HG03575 (cell line): ENCODE results near the gene PLG.
"Not testable (repeated sequence)": the region's sequence is repeated elsewhere in the genome, so short reads cannot be mapped to it uniquely, and the experiment has no call there.

Experiments used
- ATAC-seq: cut with Tn5 transposase; IDR thresholded peaks from one replicate; pipeline ENCODE4 v1.9.1; 2021; ENCODE audit not compliant: unreplicated experiment, insufficient number of reproducible peaks, low FRiP score; ENCODE audit errors: extremely low read depth

The PLG gene

DNA sequence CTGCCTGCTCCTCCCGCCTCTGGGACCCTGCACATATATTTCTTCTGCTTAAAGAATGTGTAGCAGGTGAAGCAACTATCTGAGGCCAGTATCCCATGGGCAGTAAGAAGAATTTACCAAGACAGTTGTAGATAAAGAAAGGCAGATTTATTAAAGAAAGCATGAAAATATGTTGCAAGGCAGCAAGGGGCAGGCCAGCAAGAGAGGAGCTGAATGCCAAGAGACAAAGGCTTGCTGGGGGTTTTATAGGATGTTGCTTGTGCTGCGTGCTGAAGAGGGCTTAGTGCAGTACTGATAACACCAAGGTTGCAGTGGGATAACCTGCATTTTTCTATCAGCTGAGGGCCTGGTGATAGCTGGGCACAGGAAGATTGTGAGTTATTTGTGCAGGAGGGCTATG is 6.4 kb upstream of the PLG start:
- not testable (repeated sequence) for ATAC-seq

DNA sequence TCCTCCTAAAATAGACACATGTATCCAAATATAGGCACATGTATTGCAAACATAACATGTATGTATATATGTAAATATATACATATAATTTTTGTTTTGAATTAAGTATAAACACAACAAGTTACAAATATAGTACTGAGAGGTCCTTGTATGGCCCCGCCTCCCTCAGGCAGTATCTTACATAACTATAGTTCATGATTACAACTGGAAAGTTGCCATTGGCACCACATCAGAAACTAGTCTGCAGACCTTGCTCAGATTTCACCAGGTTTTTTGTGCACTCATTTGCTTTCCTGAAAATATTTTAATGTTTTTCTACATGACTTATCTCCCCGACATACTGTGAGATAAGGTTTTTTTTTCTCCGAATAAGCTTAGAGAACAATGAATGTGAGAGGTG is 5.2 kb upstream of the PLG start:
- not testable (repeated sequence) for ATAC-seq

DNA sequence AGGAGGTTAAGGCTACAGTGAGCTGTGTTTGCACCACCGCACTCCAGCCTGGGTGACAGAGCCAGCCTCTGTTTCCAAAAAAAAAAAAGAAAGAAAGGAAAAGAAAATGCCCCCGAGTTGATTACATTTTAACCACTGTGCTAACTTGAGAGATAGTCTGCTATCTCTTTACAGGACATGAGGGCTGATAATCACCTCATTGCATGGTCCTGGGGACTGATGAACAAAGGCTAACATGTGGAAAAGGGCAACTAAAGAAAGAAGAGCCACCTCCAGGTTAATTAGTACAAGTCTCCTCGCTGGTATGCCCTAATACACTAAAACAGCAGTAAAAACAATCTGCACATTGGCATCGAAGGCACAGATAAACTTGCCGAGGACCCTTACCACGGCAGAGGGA is 4.2 kb upstream of the PLG start:
- no peak for ATAC-seq

DNA sequence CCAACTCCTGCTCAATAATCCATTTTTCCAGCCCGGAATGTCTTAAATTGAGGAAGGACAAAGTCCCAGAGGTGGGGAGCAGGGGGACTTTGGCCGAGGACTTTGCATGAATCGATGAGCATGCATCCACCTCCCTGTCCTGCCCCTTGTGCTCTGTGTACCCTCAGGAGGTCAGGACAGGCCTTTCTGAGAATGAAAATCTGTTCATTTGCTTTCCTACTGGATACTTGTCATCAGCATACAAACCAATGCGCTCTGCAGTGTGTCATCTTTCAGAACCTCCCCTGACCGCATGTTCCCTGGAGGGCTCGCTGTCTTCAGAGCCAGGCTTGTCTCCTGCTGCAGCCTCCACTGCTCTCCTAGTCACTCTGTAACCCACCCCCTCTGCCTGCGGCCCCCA is 2.6 kb downstream of the PLG start:
- ATAC-seq = not testable (repeated sequence)

DNA sequence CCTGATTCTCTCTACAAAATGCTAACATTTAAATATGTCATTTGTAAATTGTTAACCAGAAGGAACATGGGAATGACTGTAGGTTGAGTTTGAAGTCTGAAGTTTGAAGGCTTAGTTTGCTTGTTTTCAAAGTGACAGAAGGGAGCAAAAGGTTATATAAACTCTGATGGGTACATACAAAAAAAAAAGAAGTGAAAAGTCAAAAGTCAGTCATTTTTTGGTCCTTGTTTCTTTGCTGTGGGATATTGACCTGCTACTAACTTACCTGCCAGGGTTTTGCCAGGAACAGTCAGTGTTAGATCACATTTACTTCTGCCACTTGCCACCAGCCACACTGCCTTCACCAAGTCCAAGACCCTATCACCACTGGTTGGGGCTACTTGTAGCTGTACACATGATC is 6.9 kb downstream of the PLG start:
- ATAC-seq = not testable (repeated sequence)

DNA sequence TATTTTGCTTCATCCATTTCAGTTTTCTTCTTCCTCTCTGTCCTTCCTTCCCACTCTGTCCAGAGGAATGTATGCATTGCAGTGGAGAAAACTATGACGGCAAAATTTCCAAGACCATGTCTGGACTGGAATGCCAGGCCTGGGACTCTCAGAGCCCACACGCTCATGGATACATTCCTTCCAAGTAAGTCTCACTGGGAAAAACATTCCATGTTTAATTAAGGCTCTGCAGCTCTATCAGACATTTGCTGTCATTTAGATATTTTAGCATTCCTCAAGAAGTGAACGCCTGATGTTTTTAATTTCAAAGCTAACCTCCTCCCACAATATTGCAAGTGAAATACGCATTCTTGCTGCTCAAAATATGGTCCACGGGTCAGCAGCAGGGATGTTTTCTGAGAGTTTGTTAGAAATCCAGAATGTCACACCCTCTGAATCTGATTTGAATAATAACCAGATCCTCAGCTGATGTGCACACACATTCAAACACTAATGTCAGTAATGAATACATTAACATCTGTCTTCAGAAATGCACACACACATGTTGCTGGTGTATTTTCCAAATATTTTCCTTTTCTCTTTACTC is 12.8 kb downstream of the PLG start:
- no peak for ATAC-seq

DNA sequence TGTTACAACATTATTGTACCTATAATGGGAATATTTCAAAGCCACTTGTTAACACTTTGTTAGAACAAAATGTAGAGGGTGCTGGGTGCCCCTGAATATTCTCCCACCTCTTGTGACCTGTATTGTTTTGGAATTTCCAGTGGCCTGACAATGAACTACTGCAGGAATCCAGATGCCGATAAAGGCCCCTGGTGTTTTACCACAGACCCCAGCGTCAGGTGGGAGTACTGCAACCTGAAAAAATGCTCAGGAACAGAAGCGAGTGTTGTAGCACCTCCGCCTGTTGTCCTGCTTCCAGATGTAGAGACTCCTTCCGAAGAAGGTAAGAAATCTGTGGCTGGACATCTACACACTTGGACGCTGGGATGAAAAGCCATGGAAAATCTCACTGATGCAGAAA is 28.9 kb downstream of the PLG start:
- ATAC-seq = no peak

DNA sequence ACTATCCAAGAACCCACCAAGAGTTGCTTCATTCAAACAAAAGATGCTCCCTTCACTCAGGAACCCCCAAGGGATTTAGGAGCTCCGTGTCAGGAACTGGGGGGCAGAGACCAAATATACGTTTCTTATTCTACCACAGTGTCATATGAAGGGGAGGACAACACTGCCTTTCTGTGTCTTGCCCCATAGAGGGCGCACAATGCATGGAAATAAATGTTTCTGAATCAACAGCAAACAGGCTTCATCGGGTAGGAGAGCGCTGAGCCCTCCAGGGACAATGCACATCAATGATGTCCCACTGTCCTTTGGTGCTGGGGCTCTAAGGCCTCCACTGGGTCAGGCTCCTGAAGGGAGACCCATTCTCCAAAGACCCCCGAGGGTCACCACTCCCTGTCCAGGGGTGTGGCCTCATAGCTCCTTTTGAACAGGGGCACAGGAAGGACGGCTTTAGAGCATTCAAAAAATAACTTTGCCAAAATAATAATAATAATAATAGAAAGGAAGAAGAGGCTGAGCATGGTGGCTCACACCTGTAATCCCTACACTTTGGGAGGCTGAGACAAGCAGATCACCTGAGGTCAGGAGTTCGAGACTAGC is 31.1 kb downstream of the PLG start:
- no peak for ATAC-seq

DNA sequence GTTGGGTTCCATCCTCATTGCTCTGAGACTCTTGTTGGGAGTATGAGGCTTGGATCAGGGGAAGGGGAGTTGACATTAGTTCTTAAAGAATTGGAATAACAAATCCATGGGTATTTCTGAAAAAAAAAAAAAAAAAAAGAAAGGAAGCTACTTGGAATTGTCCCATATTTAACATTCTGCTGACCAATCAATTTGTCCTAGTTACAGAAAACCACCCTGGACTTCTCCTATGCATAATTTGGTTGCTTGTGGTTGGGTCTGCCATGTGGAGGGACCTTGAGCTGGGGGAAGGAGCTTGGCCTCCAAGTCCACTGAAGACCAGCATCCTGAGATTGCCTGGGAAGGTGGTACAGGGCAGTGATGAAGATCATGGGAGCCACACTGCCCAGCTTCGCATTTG is 32.6 kb downstream of the PLG start:
- ATAC-seq = no peak

DNA sequence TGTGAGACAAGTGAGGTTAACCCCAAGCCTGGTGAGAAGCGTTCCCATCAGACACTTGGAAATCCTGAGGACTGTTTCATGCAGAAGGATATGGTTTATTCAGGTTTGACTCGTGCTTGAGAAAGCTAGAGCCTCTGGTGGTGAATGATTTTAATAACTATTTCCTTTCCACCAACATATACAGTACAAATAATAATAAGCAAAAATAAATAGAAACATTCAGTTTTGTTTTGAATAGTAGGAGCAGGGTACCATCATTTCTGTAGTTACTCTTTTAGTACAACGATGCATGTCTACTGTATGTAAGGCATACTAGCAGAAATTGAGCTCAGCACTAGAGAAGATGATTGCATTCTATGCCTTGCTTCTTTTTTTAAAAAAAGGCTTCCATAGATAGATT is 33.5 kb downstream of the PLG start:
- ATAC-seq = peak; percentile 84

DNA sequence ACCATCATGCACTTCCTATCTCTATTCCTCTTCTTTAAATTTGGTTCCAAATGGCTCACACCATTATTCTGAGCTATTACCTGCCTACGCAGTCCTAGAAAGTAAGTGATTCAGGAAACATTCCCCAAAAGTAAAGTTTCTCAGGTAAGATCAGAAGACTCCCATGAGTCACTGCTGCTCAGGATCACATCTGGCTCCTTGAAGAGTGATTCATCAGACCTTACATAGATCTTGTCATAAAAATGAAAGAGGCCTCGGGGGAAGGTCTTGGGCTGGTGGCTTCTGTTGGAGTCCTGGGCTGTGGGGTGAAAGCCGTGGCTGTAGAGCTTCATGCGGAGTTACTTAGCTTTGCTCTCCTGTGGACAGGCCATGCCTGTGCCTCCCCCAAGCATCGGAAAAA is 35.9 kb downstream of the PLG start:
- ATAC-seq = no peak

DNA sequence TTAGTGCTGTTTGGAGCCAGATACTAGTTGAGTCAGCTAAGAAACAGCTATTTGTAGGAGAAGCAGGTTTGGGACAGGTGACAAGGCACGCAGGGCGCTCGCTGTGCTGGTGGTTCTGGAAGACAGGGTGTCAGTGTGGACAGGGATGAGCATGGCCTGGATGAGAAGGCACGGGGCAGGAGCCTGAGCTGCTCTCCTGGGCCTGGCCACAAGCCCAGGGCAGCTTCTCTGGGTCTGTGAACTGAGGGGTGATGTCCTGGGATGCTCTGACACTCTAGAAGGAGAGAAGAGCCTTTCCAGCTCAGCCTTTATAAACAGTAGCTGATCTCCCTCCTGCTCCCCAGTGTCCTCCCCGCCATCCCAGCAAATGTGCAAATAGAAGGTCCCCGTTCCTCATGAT is 37.9 kb downstream of the PLG start:
- no peak for ATAC-seq

DNA sequence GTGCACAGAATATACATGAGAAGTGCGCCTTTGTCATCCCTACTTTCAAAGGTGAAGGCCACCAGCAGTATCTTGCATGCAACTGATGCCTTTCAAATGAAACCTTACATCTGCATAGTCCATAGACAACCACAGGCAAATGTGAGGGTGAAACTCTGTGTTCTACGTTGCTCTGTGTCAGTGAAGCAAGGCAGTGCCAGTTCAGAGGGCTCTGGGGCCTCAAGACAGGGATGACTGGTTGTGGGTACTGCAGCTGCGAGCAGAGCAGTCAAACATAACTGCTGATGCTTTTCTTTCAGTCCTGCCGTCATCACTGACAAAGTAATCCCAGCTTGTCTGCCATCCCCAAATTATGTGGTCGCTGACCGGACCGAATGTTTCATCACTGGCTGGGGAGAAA is 39.0 kb downstream of the PLG start:
- ATAC-seq = peak; percentile 98

DNA sequence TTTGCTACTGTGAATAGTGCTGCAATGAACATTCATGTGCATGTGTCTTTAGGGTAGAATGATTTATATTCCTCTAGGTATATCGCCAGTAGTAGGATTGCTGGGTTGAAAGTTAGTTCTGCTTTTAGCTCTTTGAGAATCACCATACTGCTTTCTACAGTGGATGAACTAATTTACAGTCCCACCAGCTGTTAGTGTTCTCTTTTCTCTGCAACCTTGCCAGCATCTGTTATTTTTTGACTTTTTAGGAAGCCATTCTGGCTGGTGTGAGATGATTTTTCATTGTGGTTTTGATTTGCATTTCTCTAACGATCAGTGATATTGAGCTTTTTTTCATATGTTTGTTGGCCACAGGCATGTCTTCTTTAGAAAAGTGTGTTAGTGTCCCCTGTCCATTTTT is 40.0 kb downstream of the PLG start:
- peak; percentile 29 for ATAC-seq

DNA sequence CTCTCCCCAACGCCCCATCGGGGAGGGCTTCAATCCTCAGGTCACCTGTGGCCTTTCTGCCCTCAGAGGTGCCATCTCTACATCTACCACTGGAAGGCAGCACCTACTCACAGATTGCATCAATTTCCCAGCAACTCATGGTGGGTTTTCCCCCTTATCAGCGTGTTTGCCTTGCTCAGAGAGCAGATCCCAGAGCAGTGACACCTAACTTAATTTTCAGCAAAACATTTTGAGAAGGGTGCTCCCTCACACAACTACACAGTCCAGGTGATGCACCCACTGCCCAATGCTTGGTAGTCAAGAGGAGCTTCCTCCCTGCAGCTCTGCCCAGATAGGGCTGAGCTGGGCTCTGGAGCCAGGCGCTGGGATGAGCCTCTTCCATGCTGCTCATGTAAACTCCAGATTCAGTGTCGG is 48.2 kb downstream of the PLG start:
- ATAC-seq = no peak

DNA sequence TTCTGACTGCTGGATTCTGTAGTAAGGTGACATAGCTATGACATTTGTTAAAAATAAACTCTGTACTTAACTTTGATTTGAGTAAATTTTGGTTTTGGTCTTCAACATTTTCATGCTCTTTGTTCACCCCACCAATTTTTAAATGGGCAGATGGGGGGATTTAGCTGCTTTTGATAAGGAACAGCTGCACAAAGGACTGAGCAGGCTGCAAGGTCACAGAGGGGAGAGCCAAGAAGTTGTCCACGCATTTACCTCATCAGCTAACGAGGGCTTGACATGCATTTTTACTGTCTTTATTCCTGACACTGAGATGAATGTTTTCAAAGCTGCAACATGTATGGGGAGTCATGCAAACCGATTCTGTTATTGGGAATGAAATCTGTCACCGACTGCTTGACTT is 51.2 kb downstream of the PLG start:
- not testable (repeated sequence) for ATAC-seq

DNA sequence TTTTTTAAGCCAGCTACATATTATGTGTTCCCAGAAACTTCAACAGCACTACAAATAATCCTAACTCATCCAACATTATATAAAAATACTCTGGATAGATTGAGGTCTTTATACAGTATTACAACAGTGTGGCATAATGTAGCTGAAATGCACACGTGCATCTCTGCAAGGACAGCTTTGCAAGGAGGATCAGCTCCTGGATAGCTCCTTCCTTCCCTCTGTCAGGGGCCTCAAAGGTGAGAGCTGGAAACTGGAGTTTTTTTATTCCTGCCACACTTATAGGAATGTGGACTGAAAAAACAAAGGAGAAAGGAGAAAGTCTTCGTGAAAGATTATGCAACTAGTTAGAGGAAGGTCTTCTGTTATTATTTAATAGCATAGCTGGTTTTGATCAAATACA is 53.1 kb downstream of the PLG start:
- no peak for ATAC-seq

DNA sequence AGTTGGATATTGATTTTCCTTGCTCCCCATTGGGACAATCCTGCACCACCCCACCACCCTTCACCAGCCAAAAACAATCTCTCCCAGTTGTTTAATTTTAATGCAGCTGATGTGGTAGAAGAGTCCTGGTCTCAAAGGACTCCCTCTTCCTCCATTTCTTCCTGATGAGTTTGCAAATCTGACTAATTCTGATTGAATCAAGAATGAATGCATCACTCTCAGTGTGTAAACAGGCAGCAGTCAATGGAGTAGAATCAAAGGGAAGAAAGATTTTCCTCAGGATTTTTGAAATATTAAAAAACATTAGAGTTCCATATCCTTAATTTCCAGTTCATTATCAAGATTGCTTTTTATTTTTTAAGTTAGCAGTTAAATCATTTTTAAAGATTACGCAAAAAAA is 54.0 kb downstream of the PLG start:
- ATAC-seq = no peak

DNA sequence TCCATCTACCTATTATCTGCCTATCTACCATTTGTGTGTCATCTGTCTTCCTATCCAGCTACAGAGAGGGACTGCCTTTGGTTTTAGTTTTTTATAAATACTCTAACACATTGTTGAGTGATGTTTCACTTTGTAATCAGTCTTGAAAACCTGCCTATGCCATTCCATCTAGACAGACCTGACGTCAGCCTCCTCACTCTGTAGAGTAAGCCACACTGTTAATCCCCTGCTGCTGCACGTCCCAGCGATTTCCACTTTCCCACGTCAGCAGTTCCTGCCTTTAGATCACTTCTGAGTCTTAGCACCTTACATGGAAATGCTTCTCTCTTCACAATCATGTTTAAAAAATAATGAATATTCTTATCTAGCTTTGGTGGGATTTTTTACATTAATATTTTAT is 54.8 kb downstream of the PLG start:
- no peak for ATAC-seq

DNA sequence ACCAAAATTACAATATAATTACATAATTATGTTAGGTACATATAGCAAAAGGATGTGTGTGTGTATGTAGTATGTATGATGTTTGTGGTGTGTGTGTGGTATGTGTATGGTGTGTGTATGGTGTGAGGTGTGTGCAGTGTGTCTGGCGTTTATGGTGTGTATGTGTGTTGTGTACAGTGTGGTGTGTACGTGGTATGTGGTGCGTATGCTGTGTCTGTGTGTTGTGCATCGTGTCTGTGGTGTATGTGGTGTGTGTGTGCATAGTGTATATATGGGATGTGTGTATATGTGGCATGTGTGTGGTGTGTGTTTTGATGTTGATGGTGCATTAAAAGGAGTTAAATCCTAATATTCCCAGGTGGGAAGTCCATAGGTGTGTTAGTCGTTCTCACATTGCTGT is 62.8 kb downstream of the PLG start:
- no peak for ATAC-seq

DNA sequence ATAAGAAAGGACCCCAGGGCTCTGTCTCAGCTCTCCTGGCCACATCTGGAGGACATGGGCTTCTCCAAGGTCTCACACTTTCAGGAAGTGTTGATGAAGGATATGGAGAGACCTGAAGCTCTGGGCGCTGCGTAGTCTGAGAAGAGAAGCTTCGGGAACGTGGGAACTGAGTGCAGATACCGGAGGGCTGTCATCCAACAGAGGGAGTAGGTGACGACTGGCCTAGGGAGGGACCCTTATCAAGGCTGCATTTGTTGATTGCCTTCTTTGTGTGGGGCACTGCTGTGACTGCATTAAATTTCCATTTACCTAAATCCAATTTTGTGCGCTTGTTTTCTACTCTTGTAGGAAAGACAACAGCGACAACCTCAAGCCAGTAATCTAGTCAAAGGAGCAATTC is 63.4 kb downstream of the PLG start:
- no peak for ATAC-seq
